ENCODE results near the gene APOBEC3C. TPM values are rescaled to one million over a fixed set of nuclear protein-coding genes. Genes with fewer than 3 reads are reported as not detected.
"Not testable (repeated sequence)": the region's sequence is repeated elsewhere in the genome, so short reads cannot be mapped to it uniquely, and the experiment has no call there.

APOBEC3C gene
- total and polyA plus RNA-seq, 2 donors (not counting 1 experiment from before 2014, with no cell fraction given): 19.2 to 44.5 TPM

GRCh38 chr22:38984224-38984623 is 29.8 kb upstream of the APOBEC3C start:
- no peaks in the 10 kb centered on the region for H3K9me3 ChIP-seq (ENCODE audit: control insufficient read depth, insufficient read depth, low read depth, low read length)
- H3K4me3 ChIP-seq (replicated peaks in 1 of 4; ENCODE audit: control extremely low read depth in 1 of 4, insufficient read depth in 1 of 4, low read depth in 3 of 4, low read length in 4 of 4): no peak overlapping the region
- peaks cover 6% of the 10 kb centered on the region for H3K4me1 ChIP-seq (ENCODE audit: control insufficient read depth, extremely low read depth, insufficient read depth, low read length)
- H3K9ac ChIP-seq (ENCODE audit: insufficient read depth, low read length): no peak overlapping the region
- H3K36me3 ChIP-seq (ENCODE audit: control insufficient read depth, insufficient read depth, low read length): no peaks in the 10 kb centered on the region
- TF ChIP-seq CTCF (conservative IDR thresholded peaks at IDR 0.05 in 1 of 2, IDR thresholded peaks at IDR 0.05 in 1 of 2; ENCODE audit: low read depth in 1 of 2, low read length in 2 of 2): no peak
- H3K79me2 ChIP-seq (ENCODE audit: control insufficient read depth, insufficient read depth, low read length): no peaks in the 10 kb centered on the region
- no peak overlapping the region for H2AFZ ChIP-seq (ENCODE audit: low read length)
- no peaks in the 10 kb centered on the region for H3K27me3 ChIP-seq (ENCODE audit: control insufficient read depth, insufficient read depth, low read length)
- no peak overlapping the region for H3K4me2 ChIP-seq (ENCODE audit: extremely low read depth, insufficient read depth, low read length)
- H3K27ac ChIP-seq (ENCODE audit: insufficient read depth, low read length): no peak overlapping the region
- no peak for DNase-seq (ENCODE audit: low read depth in 2 of 2)
- no peaks in the 10 kb centered on the region for H4K20me1 ChIP-seq (ENCODE audit: control insufficient read depth, extremely low read depth, insufficient read depth, low read length)

GRCh38 chr22:38984784-38985757 is 29.0 kb upstream of the APOBEC3C start:
- not testable (repeated sequence) for H2AFZ ChIP-seq (ENCODE audit: low read length); H3K4me2 ChIP-seq (ENCODE audit: extremely low read depth, insufficient read depth, low read length); H3K36me3 ChIP-seq (ENCODE audit: control insufficient read depth, insufficient read depth, low read length); H3K9ac ChIP-seq (ENCODE audit: insufficient read depth, low read length); H3K9me3 ChIP-seq (ENCODE audit: control insufficient read depth, insufficient read depth, low read depth, low read length); H3K4me1 ChIP-seq (ENCODE audit: control insufficient read depth, extremely low read depth, insufficient read depth, low read length); H4K20me1 ChIP-seq (ENCODE audit: control insufficient read depth, extremely low read depth, insufficient read depth, low read length); H3K79me2 ChIP-seq (ENCODE audit: control insufficient read depth, insufficient read depth, low read length); H3K4me3 ChIP-seq (replicated peaks in 1 of 4; ENCODE audit: control extremely low read depth in 1 of 4, insufficient read depth in 1 of 4, low read depth in 3 of 4, low read length in 4 of 4); H3K27ac ChIP-seq (ENCODE audit: insufficient read depth, low read length); H3K27me3 ChIP-seq (ENCODE audit: control insufficient read depth, insufficient read depth, low read length)
- DNase-seq (ENCODE audit: low read depth in 2 of 2): peak in 1 of 2 donors; percentile 65

- Histone ChIP-seq H3K9ac (ENCODE audit: insufficient read depth, low read length) (no peak overlapping the region), H4K20me1 (ENCODE audit: control insufficient read depth, extremely low read depth, insufficient read depth, low read length) (no peaks in the 10 kb centered on the region), H3K4me2 (ENCODE audit: extremely low read depth, insufficient read depth, low read length) (no peak overlapping the region), H3K36me3 (ENCODE audit: control insufficient read depth, insufficient read depth, low read length) (no peaks in the 10 kb centered on the region), H3K9me3 (ENCODE audit: control insufficient read depth, insufficient read depth, low read depth, low read length) (no peaks in the 10 kb centered on the region), H3K27ac (ENCODE audit: insufficient read depth, low read length) (no peak overlapping the region), H3K79me2 (ENCODE audit: control insufficient read depth, insufficient read depth, low read length) (no peaks in the 10 kb centered on the region), H2AFZ (ENCODE audit: low read length) (no peak overlapping the region), H3K27me3 (ENCODE audit: control insufficient read depth, insufficient read depth, low read length) (no peaks in the 10 kb centered on the region), H3K4me1 (ENCODE audit: control insufficient read depth, extremely low read depth, insufficient read depth, low read length) (peaks cover 2% of the 10 kb centered on the region), H3K4me3 (replicated peaks in 1 of 4; ENCODE audit: control extremely low read depth in 1 of 4, insufficient read depth in 1 of 4, low read depth in 3 of 4, low read length in 4 of 4) (no peak overlapping the region)
- TF ChIP-seq CTCF (conservative IDR thresholded peaks at IDR 0.05 in 1 of 2, IDR thresholded peaks at IDR 0.05 in 1 of 2; ENCODE audit: low read depth in 1 of 2, low read length in 2 of 2) (no peak), EZH2 (IDR thresholded peaks at IDR 0.05; ENCODE audit: low read length, missing control alignments) (no peak)
- DNase-seq (ENCODE audit: low read depth in 2 of 2): no peak
Measured at GRCh38 chr22:38986629-38987028, 27.4 kb upstream of the APOBEC3C start.
